Fibroblast of lung (primary cell): ENCODE measurements around the gene IRF1. TPM values are rescaled to one million over a fixed set of nuclear protein-coding genes. Genes with fewer than 3 reads are reported as not detected.

Experiments
- DNase-seq, 2 donors: peaks; one replicate each; pipeline versions ENCODE4 v3.0.0 to v3.0.0-alpha.2; 2010; ENCODE audit warnings: low read depth in 2 of 2
- H2AFZ ChIP-seq: 2 replicates; pipeline ENCODE4 v1.5.1; 2012; ENCODE audit warnings: low read length, control low read depth, inconsistent platforms
- H3K27ac ChIP-seq: 2 replicates; pipeline ENCODE4 v1.5.1; 2011; ENCODE audit warnings: low read length, control low read depth; ENCODE audit not compliant: insufficient read depth
- H3K27me3 ChIP-seq: 2 replicates; pipeline ENCODE4 v1.5.1; 2011; ENCODE audit warnings: mild to moderate bottlenecking, low read length; ENCODE audit not compliant: control insufficient read depth, insufficient read depth
- H3K36me3 ChIP-seq: 2 replicates; pipeline ENCODE4 v1.5.1; 2011; ENCODE audit warnings: low read length; ENCODE audit not compliant: control insufficient read depth, insufficient read depth
- H3K4me1 ChIP-seq: 2 replicates; pipeline ENCODE4 v1.5.1; 2011; ENCODE audit warnings: low read length; ENCODE audit not compliant: control insufficient read depth, insufficient read depth; ENCODE audit errors: extremely low read depth
- H3K4me2 ChIP-seq: 2 replicates; pipeline ENCODE4 v1.5.1; 2011; ENCODE audit warnings: low read length, control low read depth; ENCODE audit not compliant: insufficient read depth; ENCODE audit errors: extremely low read depth
- H3K4me3 ChIP-seq, 4 experiments: fragments of 200-600 bp in 1 of 4; sonication (generic) in 1 of 4; replicated peaks in 1 of 4; 2 replicates each; pipeline ENCODE4 v1.5.1; 2011 to 2016; ENCODE audit warnings: low read length in 4 of 4, low read depth in 3 of 4, mild to moderate bottlenecking in 3 of 4, control low read depth in 2 of 4, inconsistent platforms in 1 of 4, mixed read lengths in 1 of 4; ENCODE audit not compliant: insufficient read depth in 1 of 4; ENCODE audit errors: control extremely low read depth in 1 of 4
- H3K79me2 ChIP-seq: 2 replicates; pipeline ENCODE4 v1.5.1; 2012; ENCODE audit warnings: mild to moderate bottlenecking, low read length, inconsistent platforms; ENCODE audit not compliant: control insufficient read depth, insufficient read depth
- H3K9ac ChIP-seq: 2 replicates; pipeline ENCODE4 v1.5.1; 2011; ENCODE audit warnings: mild to moderate bottlenecking, low read length, control low read depth; ENCODE audit not compliant: insufficient read depth
- H3K9me3 ChIP-seq: 2 replicates; pipeline ENCODE4 v1.5.1; 2012; ENCODE audit warnings: low read depth, low read length; ENCODE audit not compliant: control insufficient read depth, insufficient read depth
- H4K20me1 ChIP-seq: 2 replicates; pipeline ENCODE4 v1.5.1; 2011; ENCODE audit warnings: low read length; ENCODE audit not compliant: control insufficient read depth, insufficient read depth; ENCODE audit errors: extremely low read depth
- CTCF ChIP-seq, 2 donors: IDR thresholded peaks in 1 of 2; conservative IDR thresholded peaks in 1 of 2; 1 replicate in 1 of 2; 2 replicates in 1 of 2; pipeline ENCODE4 v1.5.1; 2011 to 2012; ENCODE audit warnings: low read length in 2 of 2, control low read depth in 1 of 2, inconsistent platforms in 1 of 2, low read depth in 1 of 2, mild to moderate bottlenecking in 1 of 2
- EZH2 ChIP-seq: IDR thresholded peaks from 2 replicates; pipeline ENCODE4 v1.5.1; 2012; ENCODE audit warnings: low read length, control low read depth, mild to moderate bottlenecking; ENCODE audit errors: missing control alignments
- polyA plus RNA-seq, 2 donors: library from polyadenylated mRNA; depleted of rRNA in 1 of 2; stranded (reverse) in 1 of 2; unstranded in 1 of 2; fragments of >200 nt; gene quantifications; 2 replicates each; pipeline ENCODE4 v1.2.1, GENCODE V29; 2011 to 2012; ENCODE audit warnings: missing spikeins in 1 of 2
- total RNA-seq: library from RNA; depleted of rRNA; stranded (reverse); fragments of >200 nt; gene quantifications from 2 replicates; pipeline ENCODE4 v1.2.1, GENCODE V29; 2014

IRF1 gene
- total and polyA plus RNA-seq, 2 donors (not counting 1 experiment from before 2014, with no cell fraction given), result 34.7 to 37.6 TPM

- H3K9ac ChIP-seq, result no peak overlapping the region
- H4K20me1 ChIP-seq, result no peaks in the 10 kb centered on the region
- H3K4me3 ChIP-seq, result no peak overlapping the region
- H3K79me2 ChIP-seq, result no peaks in the 10 kb centered on the region
- no peaks in the 10 kb centered on the region for H3K9me3 ChIP-seq
- peaks cover 6% of the 10 kb centered on the region for H3K27me3 ChIP-seq
- TF ChIP-seq CTCF (conservative IDR thresholded peaks at IDR 0.05 in 1 of 2, IDR thresholded peaks at IDR 0.05 in 1 of 2; ENCODE audit: low read depth in 1 of 2, low read length in 2 of 2) (no peak), EZH2 (no peak)
- no peaks in the 10 kb centered on the region for H3K36me3 ChIP-seq
- no peak overlapping the region for H2AFZ ChIP-seq
- no peak overlapping the region for H3K4me2 ChIP-seq
- no peak overlapping the region for H3K27ac ChIP-seq
- no peak for DNase-seq
- no peaks in the 10 kb centered on the region for H3K4me1 ChIP-seq
Observed at GRCh38 chr5:132530946-132531345, 40.4 kb upstream of the IRF1 start.

- no peak for DNase-seq
- Histone ChIP-seq H3K4me1 (no peaks in the 10 kb centered on the region), H3K9me3 (no peaks in the 10 kb centered on the region)
Observed at GRCh38 chr5:132528866-132529634, 38.5 kb upstream of the IRF1 start.

GRCh38 chr5:132528021-132528420 is 37.4 kb upstream of the IRF1 start:
- Histone ChIP-seq H4K20me1 (no peaks in the 10 kb centered on the region), H3K27me3 (peaks cover 5% of the 10 kb centered on the region), H3K79me2 (no peaks in the 10 kb centered on the region), H3K27ac (no peak overlapping the region), H3K9me3 (no peaks in the 10 kb centered on the region), H3K4me1 (no peaks in the 10 kb centered on the region), H3K4me2 (no peak overlapping the region), H2AFZ (no peak overlapping the region), H3K36me3 (no peaks in the 10 kb centered on the region), H3K4me3 (no peak overlapping the region), H3K9ac (no peak overlapping the region)
- TF ChIP-seq EZH2, result no peak
- no peak for TF ChIP-seq CTCF (conservative IDR thresholded peaks at IDR 0.05 in 1 of 2, IDR thresholded peaks at IDR 0.05 in 1 of 2; ENCODE audit: low read depth in 1 of 2, low read length in 2 of 2)
- DNase-seq, result no peak

More at GRCh38 chr5:132528866-132529634, 38.5 kb upstream of the IRF1 start:
- Histone ChIP-seq H3K79me2 (no peaks in the 10 kb centered on the region), H2AFZ (no peak overlapping the region), H3K27ac (no peak overlapping the region), H3K27me3 (peaks cover 5% of the 10 kb centered on the region), H3K9ac (no peak overlapping the region), H3K4me3 (no peak overlapping the region), H4K20me1 (no peaks in the 10 kb centered on the region), H3K4me2 (no peak overlapping the region), H3K36me3 (no peaks in the 10 kb centered on the region)
- no peak for TF ChIP-seq CTCF (conservative IDR thresholded peaks at IDR 0.05 in 1 of 2, IDR thresholded peaks at IDR 0.05 in 1 of 2; ENCODE audit: low read depth in 1 of 2, low read length in 2 of 2)
- TF ChIP-seq EZH2, result no peak
